Activated T-cell treated with anti-CD3 and anti-CD28 coated beads for 4 hours (primary cell): ENCODE results near the gene CNOT11.
"Not testable (repeated sequence)": the region's sequence is repeated elsewhere in the genome, so short reads cannot be mapped to it uniquely, and the experiment has no call there.

Experiments
- DNase-seq: peaks from one replicate; pipeline ENCODE4 v3.0.0-alpha.2; 2020

Gene CNOT11

DNA sequence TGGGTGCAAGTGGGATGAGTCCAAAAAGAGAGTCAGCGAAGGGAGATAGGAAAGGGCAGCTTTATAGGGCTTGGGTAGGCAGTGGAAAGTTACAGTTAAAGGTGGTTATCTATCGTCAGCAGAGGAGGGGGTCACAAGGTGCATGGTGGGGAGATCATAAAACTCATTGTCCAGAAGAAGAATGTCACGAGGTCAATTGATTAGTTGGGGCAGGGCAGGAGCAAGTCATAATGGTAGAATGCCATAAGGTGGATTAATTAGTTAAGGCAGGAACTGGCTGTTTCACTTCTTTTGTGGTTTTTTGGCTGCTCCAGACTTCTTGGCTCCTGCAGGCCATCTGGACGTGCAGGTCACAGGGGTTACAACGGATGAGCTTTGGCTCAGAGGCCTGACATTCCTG, 3.9 kb upstream of the CNOT11 start:
- DNase-seq, result not testable (repeated sequence)

DNA sequence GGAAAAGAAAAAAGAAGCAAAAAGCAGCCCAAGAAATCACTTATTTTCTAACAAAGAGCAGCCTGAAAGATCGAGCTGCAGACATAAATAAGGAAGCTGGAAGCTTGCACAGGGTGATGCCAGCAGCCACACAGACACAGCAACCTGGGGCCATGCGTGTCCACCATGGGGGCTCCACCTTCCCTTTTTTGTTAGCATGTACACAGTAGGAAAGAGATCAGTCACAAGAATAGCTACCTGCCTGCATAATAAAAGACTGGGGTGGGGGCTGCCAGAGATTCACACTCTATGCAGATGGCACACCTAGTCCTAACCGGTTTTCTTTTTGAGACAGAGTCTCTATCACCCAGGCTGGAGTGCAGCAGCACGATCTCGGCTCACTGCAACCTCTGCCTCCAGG, 2.9 kb upstream of the CNOT11 start:
- no peak for DNase-seq

GRCh38 chr2:101251246-101251781, 1.4 kb upstream of the CNOT11 start:
- not testable (repeated sequence) for DNase-seq

DNA sequence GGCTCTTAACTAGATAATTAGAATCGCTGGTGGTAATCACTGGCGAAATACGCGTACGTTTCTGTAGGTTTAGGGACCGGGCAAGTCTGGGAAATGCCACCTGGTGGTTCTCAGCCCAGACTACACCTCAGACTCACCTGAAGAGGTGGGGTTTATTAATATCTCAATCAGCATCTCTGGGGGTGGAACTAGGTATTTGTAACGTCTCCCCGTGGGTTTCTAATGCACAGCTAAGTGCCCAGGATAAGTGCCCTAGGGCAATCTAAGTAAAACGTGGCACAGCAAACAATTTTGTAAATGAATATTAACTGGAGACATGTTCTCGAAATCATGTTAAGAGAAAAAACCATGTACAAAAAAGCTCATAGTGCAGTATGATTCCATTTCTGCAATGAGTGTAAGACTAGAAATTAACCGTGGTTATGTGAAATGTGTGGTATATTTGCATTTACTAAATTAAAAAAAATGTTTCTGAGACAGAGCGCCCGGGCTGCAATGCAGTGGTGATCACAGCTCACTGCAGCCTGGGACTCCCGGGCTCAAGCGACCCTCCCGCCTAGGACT, 760 bp upstream of the CNOT11 start:
- peak; percentile 15 for DNase-seq

- DNase-seq, result peak; percentile 50
Measured at GRCh38 chr2:101253013-101253702, 472 bp downstream of the CNOT11 start.

DNA sequence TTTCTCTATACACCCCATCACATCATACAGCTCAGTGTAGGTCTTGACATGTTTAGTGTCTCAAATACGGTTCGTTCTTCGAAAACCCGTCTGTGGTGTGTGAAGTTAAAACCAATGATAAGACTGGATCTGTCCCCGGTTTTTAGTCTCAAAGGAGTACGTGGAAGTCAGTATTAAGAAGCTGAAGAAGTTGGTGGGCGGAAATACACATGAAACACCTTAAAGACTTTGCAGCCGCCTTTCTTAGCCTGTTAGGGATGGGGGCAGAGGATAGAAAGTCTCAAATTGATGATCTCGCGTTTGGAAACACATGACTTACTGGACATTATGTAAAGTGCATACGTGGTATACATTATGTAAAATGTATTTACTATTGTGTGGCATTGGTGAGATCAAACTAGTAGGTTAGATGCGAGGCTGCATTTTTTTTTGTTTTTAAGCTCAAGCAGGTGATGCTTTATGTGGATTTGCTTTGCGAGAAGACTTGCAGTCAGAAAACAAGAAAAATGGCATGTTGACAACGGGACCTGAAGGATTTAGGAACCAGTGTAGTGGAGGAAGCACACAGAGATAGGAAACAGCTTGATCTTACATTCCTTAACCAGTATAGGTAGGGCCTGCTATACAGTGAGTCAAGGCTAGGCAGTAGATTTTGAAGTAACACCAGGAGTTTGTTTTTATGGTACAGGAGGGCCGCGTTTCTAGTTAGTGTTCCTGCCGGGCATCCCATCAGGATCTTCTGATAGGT, 1.2 kb downstream of the CNOT11 start:
- DNase-seq, result no peak

DNA sequence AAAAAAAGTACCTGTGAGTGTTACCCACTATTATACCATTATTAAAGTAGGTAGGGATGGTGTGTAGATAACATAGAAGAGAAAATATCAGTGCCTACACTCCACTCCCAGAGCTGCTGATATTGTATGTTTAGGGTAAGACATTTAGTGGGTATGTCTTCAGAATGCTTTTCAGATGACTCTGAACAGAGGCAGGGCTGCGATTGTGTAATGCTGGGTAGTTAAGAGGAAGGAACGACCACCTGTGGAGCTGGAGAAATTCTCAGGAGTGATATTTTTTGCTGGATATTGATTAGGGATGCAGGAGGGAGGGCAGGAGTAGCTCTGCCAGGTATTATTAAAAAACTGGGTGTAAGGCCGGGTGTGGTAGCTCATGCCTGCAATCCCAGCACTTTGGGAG, 2.8 kb downstream of the CNOT11 start:
- DNase-seq, result no peak

DNA sequence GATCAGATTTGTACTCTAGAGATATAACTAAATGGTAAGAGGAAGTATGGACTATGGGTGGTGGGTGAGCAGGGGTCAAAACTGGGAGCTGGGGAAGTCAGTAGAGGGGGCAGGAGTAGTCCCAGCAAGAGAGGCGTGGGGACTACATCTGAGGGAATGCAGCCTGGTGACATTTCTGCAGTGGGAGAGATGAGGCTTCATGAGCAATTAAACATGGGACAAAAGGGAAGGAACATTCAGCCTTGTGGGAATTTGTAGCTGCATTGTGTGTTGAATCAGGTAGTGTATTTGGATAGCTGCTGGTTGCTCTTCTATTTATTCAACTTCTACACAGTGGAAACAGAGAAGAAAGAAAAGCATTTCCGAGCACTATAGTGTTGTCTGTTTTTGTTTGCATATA, 3.6 kb downstream of the CNOT11 start:
- DNase-seq, result no peak

DNA sequence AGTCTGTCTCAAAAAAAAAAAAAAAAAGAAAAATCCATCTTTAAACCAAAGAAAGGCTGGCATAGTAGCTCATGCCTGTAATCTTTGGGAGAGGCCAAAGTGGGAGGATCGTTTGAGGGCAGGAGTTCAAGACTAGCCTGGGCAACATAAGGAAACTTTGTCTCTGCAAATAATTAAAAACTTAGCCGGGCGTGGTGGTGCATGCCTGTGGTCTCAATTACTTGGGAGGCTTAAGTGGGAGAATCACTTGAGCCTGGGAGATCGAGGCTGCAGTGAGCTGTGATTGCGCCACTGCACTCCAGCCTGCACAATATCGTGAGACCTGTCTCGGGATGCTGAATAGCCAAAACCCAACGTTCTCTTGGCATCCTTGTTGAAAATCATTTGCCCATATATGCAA, 6.1 kb downstream of the CNOT11 start:
- no peak for DNase-seq

DNA sequence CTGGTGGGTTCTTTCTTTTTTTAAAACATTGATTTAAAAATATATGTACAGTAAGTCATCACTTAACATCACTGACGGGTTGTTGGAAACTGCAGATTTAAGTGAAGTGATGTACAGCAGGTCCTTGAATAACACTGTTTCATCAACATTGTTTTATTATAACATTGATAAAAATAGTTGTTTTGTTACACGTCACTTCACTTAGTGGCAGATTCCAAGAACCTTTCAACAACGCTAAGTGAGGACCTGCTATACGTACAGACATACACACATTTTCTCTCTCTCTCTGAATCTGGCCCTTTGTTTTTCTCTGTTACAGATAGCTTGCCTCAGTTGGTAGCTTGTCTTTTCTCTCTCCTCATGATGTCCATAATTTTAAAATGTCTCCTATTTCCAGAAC, 9.5 kb downstream of the CNOT11 start:
- no peak for DNase-seq

- DNase-seq, result no peak
Measured at GRCh38 chr2:101263377-101263800, 10.7 kb downstream of the CNOT11 start.

- DNase-seq, result no peak
Measured at GRCh38 chr2:101264360-101264939, 11.8 kb downstream of the CNOT11 start.

DNA sequence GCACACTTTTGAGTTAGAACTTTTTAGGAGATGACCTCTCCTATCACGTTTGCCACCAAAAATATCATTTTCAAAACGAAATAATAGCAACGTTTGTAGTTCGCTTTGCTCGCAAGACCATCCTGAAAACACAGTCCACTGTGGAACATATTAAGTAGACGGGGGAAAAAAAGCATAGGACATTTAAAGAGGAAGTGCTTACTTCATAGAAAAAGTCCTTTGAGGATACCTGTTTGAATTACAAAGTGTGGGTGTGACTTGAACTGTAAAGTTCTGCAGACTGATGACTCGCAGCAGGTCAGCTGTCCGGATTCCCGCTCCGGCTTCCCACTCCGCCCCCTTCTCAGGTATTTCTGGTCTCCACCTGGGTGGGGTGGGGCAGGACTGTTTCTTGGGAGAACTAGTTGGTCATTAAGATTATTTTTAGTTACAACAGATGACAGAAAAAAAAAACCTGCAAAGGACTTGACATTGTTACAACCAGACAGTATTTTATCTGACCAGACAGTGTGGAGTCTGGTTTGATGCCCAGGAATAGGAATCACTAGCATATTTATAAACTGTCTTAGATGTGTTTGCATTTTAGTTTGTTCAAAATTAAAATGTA, 13.3 kb downstream of the CNOT11 start:
- no peak for DNase-seq

- no peak for DNase-seq
Measured at GRCh38 chr2:101267671-101268656, 15.3 kb downstream of the CNOT11 start.

GRCh38 chr2:101270700-101271259, 18.1 kb downstream of the CNOT11 start:
- no peak for DNase-seq

GRCh38 chr2:101272045-101272784, 19.5 kb downstream of the CNOT11 start:
- DNase-seq, result no peak

GRCh38 chr2:101273056-101273455, 20.4 kb downstream of the CNOT11 start:
- DNase-seq, result no peak

- no peak for DNase-seq
Measured at GRCh38 chr2:101274142-101274541, 21.5 kb downstream of the CNOT11 start.

DNA sequence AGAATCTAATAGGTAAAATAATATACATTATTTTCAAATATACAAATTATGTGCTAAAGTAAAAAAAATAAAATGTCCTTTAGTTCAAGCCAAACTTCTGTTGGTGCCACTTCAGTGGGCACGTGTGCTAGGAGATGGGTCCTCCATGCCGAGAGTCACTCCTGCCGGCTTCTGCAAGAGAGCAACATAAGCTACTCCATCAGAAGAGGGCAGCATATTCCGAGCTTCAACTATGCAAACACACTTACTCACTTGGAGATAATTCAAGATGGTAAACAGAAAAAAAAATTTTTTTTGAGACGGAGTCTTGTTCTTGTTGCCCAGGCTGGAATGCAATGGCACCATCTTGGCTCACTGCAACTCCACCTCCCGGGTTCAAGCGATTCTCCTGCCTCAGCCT, 24.4 kb downstream of the CNOT11 start:
- no peak for DNase-seq

DNA sequence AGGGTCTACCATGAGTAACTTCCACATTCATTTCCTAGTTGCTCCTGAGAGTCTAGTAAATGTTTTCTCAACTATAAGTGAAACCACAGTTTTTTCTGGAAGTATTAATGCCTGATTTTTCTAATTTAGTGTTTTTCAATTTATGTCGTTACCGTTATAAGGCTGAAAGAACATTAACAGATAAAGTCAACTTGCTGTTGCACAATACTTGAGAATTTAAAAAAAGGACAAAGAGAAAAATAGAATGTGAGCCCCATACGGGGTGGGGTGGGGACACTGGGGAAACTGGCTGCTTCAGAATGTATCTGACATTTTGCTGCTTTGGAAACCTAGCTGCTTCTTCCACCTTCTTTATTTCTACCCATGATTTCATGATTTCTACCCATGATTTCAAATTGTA, 26.2 kb downstream of the CNOT11 start:
- DNase-seq, result no peak

DNA sequence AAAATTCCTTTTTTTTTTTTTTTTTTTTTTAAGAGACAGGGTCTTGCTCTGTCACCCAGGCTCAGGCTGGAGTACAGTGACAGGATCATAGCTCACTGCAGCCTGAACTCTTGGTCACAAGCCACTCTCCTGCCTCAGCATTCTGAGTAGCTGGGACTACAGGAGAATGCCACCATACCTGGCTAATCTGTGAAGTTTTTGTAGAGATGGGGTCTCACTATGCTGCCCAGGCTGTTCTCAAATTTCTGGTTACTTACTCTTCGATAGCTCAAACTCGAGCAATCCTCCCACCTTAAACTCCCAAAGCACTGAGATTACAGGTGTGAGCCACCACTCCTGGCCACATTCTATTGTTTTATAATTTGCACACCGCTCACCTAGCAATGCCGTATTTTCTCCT, 28.8 kb downstream of the CNOT11 start:
- no peak for DNase-seq
